Measurements from ENCODE around the gene ZNF414. TPM values are rescaled to one million over a fixed set of nuclear protein-coding genes. Genes with fewer than 3 reads are reported as not detected.

ZNF414 gene
- total RNA-seq, 2 experiments from 2014 or later: 36.3 to 38.0 TPM

- CTCF ChIA-PET: interaction anchor here (0.6 kb wide), 1 partner anchor 34 kb away, joined by 3 read pairs; no protein-coding TSS in a partner anchor
- POLR2A ChIA-PET: interaction anchor here (1.4 kb wide), 1 partner anchor 24 kb away, joined by 3 read pairs; the partner anchor contains the start of gene ZNF414
These were observed 24.2 kb downstream of the ZNF414 start for GRCh38 chr19:8489561-8490394.

GRCh38 chr19:8488365-8488764 is 25.6 kb downstream of the ZNF414 start:
- intact Hi-C loops (cut with DNase I, micrococcal nuclease): loop anchor here in 1 of 2 experiments (5.0 kb wide), 1 partner anchor 36 kb away; no protein-coding TSS in a partner anchor
- no peak for TF ChIP-seq CTCF (IDR thresholded peaks at IDR 0.05)
- Mint-ChIP-seq H3K27ac (peak overlapping the region; percentile 85), H3K36me3 (ENCODE audit: low read depth) (peaks cover 62% of the 10 kb centered on the region), H3K9me3 (no peaks in the 10 kb centered on the region), H3K27me3 (no peaks in the 10 kb centered on the region), H3K4me1 (ENCODE audit: low read depth) (peaks cover 41% of the 10 kb centered on the region), H3K4me3 (peak overlapping the region; percentile 45)
- H3K27ac ChIP-seq (ENCODE audit: low read depth in 1 of 2, low read length in 2 of 2): no peak overlapping the region
- no peaks in the 10 kb centered on the region for H3K27me3 ChIP-seq (ENCODE audit: control insufficient read depth in 1 of 2, insufficient read depth in 2 of 2, low read length in 2 of 2)
- ChIA-PET CTCF (no interaction called here), POLR2A (interaction anchor here (1.7 to 2.9 kb wide), 4 partner anchors 25 to 105 kb away, joined by 4 to 26 read pairs (median 14); partner anchors contain the start of genes HNRNPM and ZNF414)
- ATAC-seq (ENCODE audit: poor library complexity) (no peak), DNase-seq (no peak)
- H3K36me3 ChIP-seq (ENCODE audit: insufficient read depth, low read length): peaks cover 60% of the 10 kb centered on the region
- no peaks in the 10 kb centered on the region for H3K9me3 ChIP-seq (ENCODE audit: control insufficient read depth in 1 of 2, insufficient read depth in 1 of 2, low read length in 2 of 2)
- H3K4me3 ChIP-seq (ENCODE audit: low read length): no peak overlapping the region
- peaks cover 38% of the 10 kb centered on the region for H3K4me1 ChIP-seq (ENCODE audit: insufficient read depth, low read length)

More at GRCh38 chr19:8489561-8490394, 24.2 kb downstream of the ZNF414 start:
- ATAC-seq (ENCODE audit: poor library complexity) (no peak), DNase-seq (no peak)
- Histone ChIP-seq H3K9me3 (ENCODE audit: control insufficient read depth in 1 of 2, insufficient read depth in 1 of 2, low read length in 2 of 2) (no peaks in the 10 kb centered on the region), H3K36me3 (ENCODE audit: insufficient read depth, low read length) (peaks cover 48% of the 10 kb centered on the region), H3K27ac (ENCODE audit: low read depth in 1 of 2, low read length in 2 of 2) (no peak overlapping the region), H3K4me1 (ENCODE audit: insufficient read depth, low read length) (peaks cover 43% of the 10 kb centered on the region), H3K4me3 (ENCODE audit: low read length) (no peak overlapping the region), H3K27me3 (ENCODE audit: control insufficient read depth in 1 of 2, insufficient read depth in 2 of 2, low read length in 2 of 2) (no peaks in the 10 kb centered on the region)
- peak overlapping the region; percentile 24 for H3K27ac Mint-ChIP-seq
- H3K9me3 Mint-ChIP-seq: no peaks in the 10 kb centered on the region
- peaks cover 47% of the 10 kb centered on the region for H3K4me1 Mint-ChIP-seq (ENCODE audit: low read depth)
- H3K4me3 Mint-ChIP-seq: no peak overlapping the region
- H3K36me3 Mint-ChIP-seq (ENCODE audit: low read depth): peaks cover 48% of the 10 kb centered on the region
- intact Hi-C loops (cut with DNase I, micrococcal nuclease): loop anchor here in 1 of 2 experiments (5.0 kb wide), 1 partner anchor 37 kb away; no protein-coding TSS in a partner anchor
- TF ChIP-seq CTCF (IDR thresholded peaks at IDR 0.05): no peak
- no peaks in the 10 kb centered on the region for H3K27me3 Mint-ChIP-seq

GRCh38 chr19:8487137-8487851 is 26.7 kb downstream of the ZNF414 start:
- Histone ChIP-seq H3K36me3 (ENCODE audit: insufficient read depth, low read length) (peaks cover 71% of the 10 kb centered on the region), H3K27me3 (ENCODE audit: control insufficient read depth in 1 of 2, insufficient read depth in 2 of 2, low read length in 2 of 2) (no peaks in the 10 kb centered on the region), H3K4me1 (ENCODE audit: insufficient read depth, low read length) (peaks cover 38% of the 10 kb centered on the region), H3K27ac (ENCODE audit: low read depth in 1 of 2, low read length in 2 of 2) (peak overlapping the region; percentile 57 to 64), H3K9me3 (ENCODE audit: control insufficient read depth in 1 of 2, insufficient read depth in 1 of 2, low read length in 2 of 2) (no peaks in the 10 kb centered on the region), H3K4me3 (ENCODE audit: low read length) (no peak overlapping the region)
- Mint-ChIP-seq H3K36me3 (ENCODE audit: low read depth) (peaks cover 73% of the 10 kb centered on the region), H3K27me3 (no peaks in the 10 kb centered on the region), H3K4me3 (peak overlapping the region; percentile 59), H3K27ac (peak overlapping the region; percentile 85), H3K9me3 (no peaks in the 10 kb centered on the region), H3K4me1 (ENCODE audit: low read depth) (peaks cover 46% of the 10 kb centered on the region)
- peak; percentile 60 for TF ChIP-seq CTCF (IDR thresholded peaks at IDR 0.05)
- DNase-seq: peak; percentile 46 to 81 (median 62)
- ATAC-seq (ENCODE audit: poor library complexity): peak; percentile 89
- intact Hi-C loops (cut with DNase I, micrococcal nuclease): loop anchor here (1.0 to 5.0 kb wide), 2 partner anchors 35 to 93 kb away; no protein-coding TSS in a partner anchor
- ChIA-PET CTCF (interaction anchor here (0.6 to 1.8 kb wide), 9 partner anchors 9 to 1051 kb away, joined by 3 to 22 read pairs (median 4); partner anchors contain the start of genes HNRNPM and MARCHF2), POLR2A (interaction anchor here (0.9 to 2.9 kb wide), 17 partner anchors 8 to 106 kb away, joined by 3 to 26 read pairs (median 6); partner anchors contain the start of genes HNRNPM, MARCHF2 and ZNF414)
